Smooth muscle cell (in vitro differentiated cells): ENCODE results near the gene PSME3IP1. TPM values are rescaled to one million over a fixed set of nuclear protein-coding genes. Genes with fewer than 3 reads are reported as not detected.

Experiments
- DNase-seq: peaks from one replicate; lab custom pipeline; 2025; ENCODE audit not compliant: unreplicated experiment; lab: John Stamatoyannopoulos, UW
- H2AFZ ChIP-seq: fragments of 200-600 bp; sonication (generic); 2 replicates; pipeline ENCODE4 v1.6.0; 2016; ENCODE audit warnings: antibody characterized with exemption, low read depth, mild to moderate bottlenecking
- H3F3A ChIP-seq: fragments of 200-600 bp; sonication (generic); 2 replicates; pipeline ENCODE4 v1.6.0; 2017; ENCODE audit warnings: antibody characterized with exemption, low read depth
- H3K27ac ChIP-seq: fragments of 200-600 bp; sonication (generic); 2 replicates; pipeline ENCODE4 v1.5.1; 2016; ENCODE audit warnings: low read depth, mild to moderate bottlenecking
- H3K27me3 ChIP-seq: fragments of 200-600 bp; sonication (generic); 2 replicates; pipeline ENCODE4 v1.6.1; 2016; ENCODE audit warnings: low read depth, mild to moderate bottlenecking
- H3K36me3 ChIP-seq: fragments of 200-600 bp; sonication (generic); 2 replicates; pipeline ENCODE4 v1.5.1; 2016; ENCODE audit warnings: low read depth
- H3K4me1 ChIP-seq: fragments of 200-600 bp; sonication (generic); 2 replicates; pipeline ENCODE4 v1.5.1; 2016; ENCODE audit warnings: low read depth
- H3K4me2 ChIP-seq: fragments of 200-600 bp; sonication (generic); 2 replicates; pipeline ENCODE4 v1.6.0; 2016; ENCODE audit warnings: mild to moderate bottlenecking
- H3K4me3 ChIP-seq: fragments of 200-600 bp; sonication (generic); 2 replicates; pipeline ENCODE4 v1.5.1; 2016; ENCODE audit warnings: mild to moderate bottlenecking
- H3K79me2 ChIP-seq: fragments of 200-600 bp; sonication (generic); 2 replicates; pipeline ENCODE4 v1.6.0; 2016; ENCODE audit warnings: low read depth, mild to moderate bottlenecking
- H3K9ac ChIP-seq: fragments of 200-600 bp; sonication (generic); 2 replicates; pipeline ENCODE4 v1.6.0; 2016; ENCODE audit warnings: low read depth
- H3K9me3 ChIP-seq: fragments of 200-600 bp; sonication (generic); replicated peaks from 2 replicates; pipeline ENCODE4 v1.5.1; 2016; ENCODE audit warnings: low read depth
- H4K20me1 ChIP-seq: fragments of 200-600 bp; sonication (generic); 2 replicates; pipeline ENCODE4 v1.6.0; 2016; ENCODE audit warnings: low read depth
- WGBS: methylation state at CpG from one replicate; pipeline ENCODE4 v1.1.7; 2016; ENCODE audit warnings: low lambda C conversion rate; 5-methylcytosine and 5-hydroxymethylcytosine counted together
- polyA plus RNA-seq: library from polyadenylated mRNA; unstranded; fragments of >200 nt; fragmentation: Nextera tagmentation; extraction: Ambion mirVana; gene quantifications from 2 replicates; pipeline ENCODE4 v1.2.1, GENCODE V29; 2016
- total RNA-seq: library from RNA; depleted of rRNA; stranded (reverse); fragments of >200 nt; gene quantifications from 2 replicates; pipeline ENCODE4 v1.2.3, GENCODE V29; 2014
- TF ChIP-seq, protein P1 (sequence below): fragments of 200-600 bp; sonication (generic); IDR thresholded peaks from 2 replicates; pipeline ENCODE4 v1.5.1; 2017; ENCODE audit warnings: borderline replicate concordance, mild to moderate bottlenecking, antibody characterized with exemption; ENCODE audit not compliant: insufficient read depth, poor library complexity, severe bottlenecking

PSME3IP1 gene
- total and polyA plus RNA-seq, 2 experiments from 2014 or later, result 58.1 to 104 TPM

DNA sequence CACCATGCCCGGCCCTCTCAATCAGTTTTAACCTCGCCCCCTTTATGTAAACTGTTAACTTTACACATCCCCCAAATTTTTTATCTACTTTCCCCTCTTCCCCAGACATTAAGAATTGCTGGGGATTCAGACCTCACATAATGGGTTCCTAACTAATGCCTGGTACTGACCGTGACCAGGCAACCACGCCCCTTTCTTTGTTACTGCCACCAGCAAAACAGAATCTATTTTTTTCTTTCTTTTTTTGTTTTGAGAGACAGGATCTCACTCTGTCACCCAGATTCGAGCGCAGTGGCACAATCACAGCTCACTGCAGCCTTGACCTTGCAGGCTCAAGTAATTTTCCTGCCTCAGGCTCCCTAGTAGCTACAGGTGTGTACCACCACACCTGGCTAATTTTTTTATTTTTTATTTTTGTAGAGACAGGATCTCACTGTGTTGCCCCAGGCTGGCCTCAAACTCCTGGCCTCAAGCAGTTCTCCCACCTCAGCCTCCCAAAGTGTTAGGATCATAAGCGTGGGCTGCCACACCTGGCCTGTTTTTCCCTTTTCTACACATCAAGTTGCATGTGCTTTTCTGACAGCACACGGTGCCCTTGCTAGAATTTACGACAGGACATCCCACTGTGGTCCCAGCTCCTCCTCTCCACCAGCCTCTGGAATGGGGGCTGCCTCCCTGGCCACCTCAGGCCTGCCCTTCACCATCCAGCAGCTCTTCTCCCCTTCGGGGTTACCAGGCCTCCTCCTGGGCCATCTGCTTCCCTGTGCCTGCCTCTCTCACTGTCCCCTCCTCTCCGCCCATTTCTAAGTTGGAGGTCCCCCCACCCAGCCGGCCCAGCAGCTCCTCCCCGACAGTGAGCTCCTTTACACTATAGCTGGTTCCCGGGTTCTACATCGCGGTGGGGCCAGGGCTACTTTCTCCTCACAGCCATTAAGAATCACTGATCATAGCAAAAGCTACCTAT lies 82.7 kb downstream of the PSME3IP1 start:
- Histone ChIP-seq H3K4me1 (no peaks in the 10 kb centered on the region), H3K36me3 (no peaks in the 10 kb centered on the region), H3K9ac (no peak overlapping the region), H3K27ac (no peak overlapping the region), H3F3A (no peaks in the 10 kb centered on the region), H3K4me2 (no peak overlapping the region), H3K79me2 (peaks cover 12% of the 10 kb centered on the region), H3K4me3 (no peak overlapping the region), H3K9me3 (no peaks in the 10 kb centered on the region), H4K20me1 (peaks cover 21% of the 10 kb centered on the region), H3K27me3 (no peaks in the 10 kb centered on the region), H2AFZ (no peak overlapping the region)
- TF ChIP-seq, protein P1, sequence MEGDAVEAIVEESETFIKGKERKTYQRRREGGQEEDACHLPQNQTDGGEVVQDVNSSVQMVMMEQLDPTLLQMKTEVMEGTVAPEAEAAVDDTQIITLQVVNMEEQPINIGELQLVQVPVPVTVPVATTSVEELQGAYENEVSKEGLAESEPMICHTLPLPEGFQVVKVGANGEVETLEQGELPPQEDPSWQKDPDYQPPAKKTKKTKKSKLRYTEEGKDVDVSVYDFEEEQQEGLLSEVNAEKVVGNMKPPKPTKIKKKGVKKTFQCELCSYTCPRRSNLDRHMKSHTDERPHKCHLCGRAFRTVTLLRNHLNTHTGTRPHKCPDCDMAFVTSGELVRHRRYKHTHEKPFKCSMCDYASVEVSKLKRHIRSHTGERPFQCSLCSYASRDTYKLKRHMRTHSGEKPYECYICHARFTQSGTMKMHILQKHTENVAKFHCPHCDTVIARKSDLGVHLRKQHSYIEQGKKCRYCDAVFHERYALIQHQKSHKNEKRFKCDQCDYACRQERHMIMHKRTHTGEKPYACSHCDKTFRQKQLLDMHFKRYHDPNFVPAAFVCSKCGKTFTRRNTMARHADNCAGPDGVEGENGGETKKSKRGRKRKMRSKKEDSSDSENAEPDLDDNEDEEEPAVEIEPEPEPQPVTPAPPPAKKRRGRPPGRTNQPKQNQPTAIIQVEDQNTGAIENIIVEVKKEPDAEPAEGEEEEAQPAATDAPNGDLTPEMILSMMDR, result no peak
- 84% methylated on average over 16 of the region's 16 CpGs for WGBS
- DNase-seq, result no peak

Other genes starting within 250 kb of the PSME3IP1 start
- gene CETP, start 224.1 kb downstream of the PSME3IP1 start, total RNA-seq, result not detected in 2 replicates
- 0.22 TPM in 1 of 2 replicates, not detected in the other for gene CETP, start 224.1 kb downstream of the PSME3IP1 start, polyA plus RNA-seq
- 3.5 and 21.4 TPM in 2 replicates for gene NLRC5, start 196.5 kb downstream of the PSME3IP1 start, total RNA-seq
- gene NLRC5, start 196.5 kb downstream of the PSME3IP1 start, polyA plus RNA-seq, result 4.2 and 5.8 TPM in 2 replicates
- 18.2 and 19.3 TPM in 2 replicates for gene CPNE2, start 93.5 kb downstream of the PSME3IP1 start, total RNA-seq
- 19.8 and 27.2 TPM in 2 replicates for gene CPNE2, start 93.5 kb downstream of the PSME3IP1 start, polyA plus RNA-seq
- gene RSPRY1, start 290 bp upstream of the PSME3IP1 start, total RNA-seq, result 57.1 and 58.0 TPM in 2 replicates
- gene RSPRY1, start 290 bp upstream of the PSME3IP1 start, polyA plus RNA-seq, result 42.0 and 43.5 TPM in 2 replicates
- gene ARL2BP, start 59.2 kb upstream of the PSME3IP1 start, total RNA-seq, result 78.1 and 85.6 TPM in 2 replicates
- 68.9 and 88.0 TPM in 2 replicates for gene ARL2BP, start 59.2 kb upstream of the PSME3IP1 start, polyA plus RNA-seq
- 0.81 TPM in 1 of 2 replicates, not detected in the other for gene PLLP, start 98.6 kb upstream of the PSME3IP1 start, total RNA-seq
- gene PLLP, start 98.6 kb upstream of the PSME3IP1 start, polyA plus RNA-seq, result 0.33 and 0.59 TPM in 2 replicates
- not detected in 2 replicates for gene CCL22, start 172.7 kb upstream of the PSME3IP1 start, total RNA-seq
- gene CCL22, start 172.7 kb upstream of the PSME3IP1 start, polyA plus RNA-seq, result not detected in 2 replicates
- gene CX3CL1, start 186.5 kb upstream of the PSME3IP1 start, total RNA-seq, result 2.2 and 4.0 TPM in 2 replicates
- gene CX3CL1, start 186.5 kb upstream of the PSME3IP1 start, polyA plus RNA-seq, result 2.8 and 5.4 TPM in 2 replicates
- not detected in 2 replicates for gene CCL17, start 218.7 kb upstream of the PSME3IP1 start, total RNA-seq
- gene CCL17, start 218.7 kb upstream of the PSME3IP1 start, polyA plus RNA-seq, result not detected in 2 replicates